OCI-LY7 (cell line): ENCODE results near the gene DOCK4.

Source experiments
- CTCF ChIP-seq: fragments of 200-600 bp; sonication (generic); conservative IDR thresholded peaks from 2 replicates; pipeline ENCODE4 v1.5.1; 2014; ENCODE audit warnings: mild to moderate bottlenecking, antibody characterized with exemption, low read length, moderate library complexity, mixed read lengths
- EZH2phosphoT487 ChIP-seq: fragments of 200-600 bp; sonication (generic); IDR thresholded peaks from 2 replicates; pipeline ENCODE4 v1.6.1; 2018; ENCODE audit warnings: low read depth, borderline replicate concordance, mild to moderate bottlenecking, mixed run types, antibody characterized with exemption, low read length, moderate library complexity, mixed read lengths

GRCh38 chr7:112115880-112116279 is 90.3 kb downstream of the DOCK4 start:
- no peak for TF ChIP-seq EZH2phosphoT487
- no peak for TF ChIP-seq CTCF
